DOHH2 (cell line): ENCODE results near the gene FYCO1.

Source experiments
- CTCF ChIP-seq: fragments of 200-600 bp; sonication (generic); IDR thresholded peaks from one replicate; pipeline ENCODE4 v1.5.1; 2014; ENCODE audit warnings: antibody characterized with exemption, mild to moderate bottlenecking, low read depth, low read length; ENCODE audit not compliant: poor library complexity, severe bottlenecking
- EZH2phosphoT487 ChIP-seq: fragments of 200-600 bp; sonication (generic); IDR thresholded peaks from 2 replicates; pipeline ENCODE4 v1.6.1; 2017; ENCODE audit warnings: borderline replicate concordance, mild to moderate bottlenecking, antibody characterized with exemption, low read length, moderate library complexity, mixed read lengths

GRCh38 chr3:45948881-45949280 is 46.7 kb downstream of the FYCO1 start:
- TF ChIP-seq CTCF, result no peak
- no peak for TF ChIP-seq EZH2phosphoT487
